Measurements from ENCODE around the gene TMEM119.

TMEM119 gene

GRCh38 chr12:108602209-108602705, 4.4 kb upstream of the TMEM119 start:
- no peak overlapping the region for H3K4me3 ChIP-seq (ENCODE audit: low read depth, low read length)
- TF ChIP-seq CTCF (IDR thresholded peaks at IDR 0.05; ENCODE audit: low read depth, low read length, missing control alignments) = no peak
- in situ Hi-C loops (cut with HindIII; ENCODE audit: low sequenced_read_pairs) = no loop called here
- DNase-seq (ENCODE audit: low read depth) = no peak

- in situ Hi-C loops (cut with HindIII; ENCODE audit: low sequenced_read_pairs) = no loop called here
- no peak for TF ChIP-seq CTCF (IDR thresholded peaks at IDR 0.05; ENCODE audit: low read depth, low read length, missing control alignments)
- H3K4me3 ChIP-seq (ENCODE audit: low read depth, low read length) = no peak overlapping the region
- DNase-seq (ENCODE audit: low read depth) = no peak
Measured at GRCh38 chr12:108600702-108601007, 2.8 kb upstream of the TMEM119 start.

GRCh38 chr12:108599948-108600701, 2.2 kb upstream of the TMEM119 start:
- DNase-seq (ENCODE audit: low read depth) = no peak
- no peak overlapping the region for H3K4me3 ChIP-seq (ENCODE audit: low read depth, low read length)
- no peak for TF ChIP-seq CTCF (IDR thresholded peaks at IDR 0.05; ENCODE audit: low read depth, low read length, missing control alignments)
- in situ Hi-C loops (cut with HindIII; ENCODE audit: low sequenced_read_pairs) = no loop called here

GRCh38 chr12:108599541-108599940, 1.7 kb upstream of the TMEM119 start:
- no peak for DNase-seq (ENCODE audit: low read depth)
- no peak overlapping the region for H3K4me3 ChIP-seq (ENCODE audit: low read depth, low read length)
- in situ Hi-C loops (cut with HindIII; ENCODE audit: low sequenced_read_pairs) = no loop called here
- TF ChIP-seq CTCF (IDR thresholded peaks at IDR 0.05; ENCODE audit: low read depth, low read length, missing control alignments) = no peak

- in situ Hi-C loops (cut with HindIII; ENCODE audit: low sequenced_read_pairs) = no loop called here
- no peak for DNase-seq (ENCODE audit: low read depth)
- no peak for TF ChIP-seq CTCF (IDR thresholded peaks at IDR 0.05; ENCODE audit: low read depth, low read length, missing control alignments)
- H3K4me3 ChIP-seq (ENCODE audit: low read depth, low read length) = no peak overlapping the region
Measured at GRCh38 chr12:108598553-108599250, 818 bp upstream of the TMEM119 start.

GRCh38 chr12:108596854-108597558, 878 bp downstream of the TMEM119 start:
- no peak for TF ChIP-seq CTCF (IDR thresholded peaks at IDR 0.05; ENCODE audit: low read depth, low read length, missing control alignments)
- no peak for DNase-seq (ENCODE audit: low read depth)
- in situ Hi-C loops (cut with HindIII; ENCODE audit: low sequenced_read_pairs) = no loop called here
- peak overlapping the region; percentile 34 for H3K4me3 ChIP-seq (ENCODE audit: low read depth, low read length)
